ENCODE results near the gene OR2T29.
"Not testable (repeated sequence)": the region's sequence is repeated elsewhere in the genome, so short reads cannot be mapped to it uniquely, and the experiment has no call there.

Gene OR2T29

DNA sequence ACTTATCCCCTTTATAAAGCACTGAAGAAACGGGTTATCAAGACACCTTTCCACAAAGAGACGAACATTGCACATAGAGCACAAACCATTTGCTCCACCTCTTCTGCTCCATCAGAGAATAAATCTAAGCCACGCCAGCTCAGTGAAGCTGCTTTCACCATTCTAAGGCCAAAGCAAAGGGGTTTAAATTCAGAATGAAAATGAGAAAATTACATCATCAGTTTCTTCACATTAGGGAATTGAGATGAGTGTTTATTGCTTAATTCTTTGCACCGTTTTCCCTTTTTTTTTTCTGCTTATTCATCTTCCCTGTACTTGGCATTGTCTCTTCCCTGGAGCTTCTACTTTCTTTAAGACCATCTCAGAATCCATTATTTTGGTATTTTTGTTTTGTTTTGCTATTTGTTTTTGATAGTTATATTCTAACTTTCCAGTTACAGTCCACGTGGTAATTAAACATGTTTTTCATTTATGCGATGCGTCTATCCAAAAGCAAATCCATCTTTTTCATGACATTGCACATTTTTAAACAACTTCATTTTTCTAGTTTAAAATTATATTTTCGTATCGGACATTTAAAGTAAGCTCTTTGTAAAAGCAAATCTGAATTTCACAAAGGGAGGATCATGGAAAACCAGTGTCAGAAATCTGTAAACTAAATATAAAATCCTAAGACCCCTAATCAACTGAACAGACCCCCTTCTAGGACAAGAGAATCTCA lies 13.8 kb upstream of the OR2T29 start:
- Histone ChIP-seq H3K4me3 (no peak overlapping the region), H3K36me3 (no peaks in the 10 kb centered on the region), H3K27ac (no peak overlapping the region), H3K27me3 (no peaks in the 10 kb centered on the region), H3K4me1 (no peaks in the 10 kb centered on the region), H3K9me3 (no peaks in the 10 kb centered on the region)
- intact Hi-C loops (cut with DNase I; ENCODE audit: low total_unique reads) = no loop called here
- no peak for TF ChIP-seq CTCF (IDR thresholded peaks at IDR 0.05)
- no peak for DNase-seq

GRCh38 chr1:248574657-248575056 lies 12.1 kb upstream of the OR2T29 start, which contains the start of gene OR2T34:
OR2T34 (minus strand) TSS chr1:248574757; CDS start chr1:248574757, 0 bp downstream.
- H3K4me1 ChIP-seq; H3K9me3 ChIP-seq; DNase-seq; H3K36me3 ChIP-seq; intact Hi-C loops (cut with DNase I; ENCODE audit: low total_unique reads); H3K27ac ChIP-seq; H3K4me3 ChIP-seq; H3K27me3 ChIP-seq: not testable (repeated sequence)

- H3K27ac ChIP-seq; H3K4me3 ChIP-seq; DNase-seq; H3K4me1 ChIP-seq; H3K27me3 ChIP-seq; H3K9me3 ChIP-seq; intact Hi-C loops (cut with DNase I; ENCODE audit: low total_unique reads); H3K36me3 ChIP-seq: not testable (repeated sequence)
These were observed 11.3 kb upstream of the OR2T29 start for GRCh38 chr1:248573856-248574255.

GRCh38 chr1:248572049-248572448 lies 9.5 kb upstream of the OR2T29 start:
- H3K4me1 ChIP-seq = not testable (repeated sequence)

DNA sequence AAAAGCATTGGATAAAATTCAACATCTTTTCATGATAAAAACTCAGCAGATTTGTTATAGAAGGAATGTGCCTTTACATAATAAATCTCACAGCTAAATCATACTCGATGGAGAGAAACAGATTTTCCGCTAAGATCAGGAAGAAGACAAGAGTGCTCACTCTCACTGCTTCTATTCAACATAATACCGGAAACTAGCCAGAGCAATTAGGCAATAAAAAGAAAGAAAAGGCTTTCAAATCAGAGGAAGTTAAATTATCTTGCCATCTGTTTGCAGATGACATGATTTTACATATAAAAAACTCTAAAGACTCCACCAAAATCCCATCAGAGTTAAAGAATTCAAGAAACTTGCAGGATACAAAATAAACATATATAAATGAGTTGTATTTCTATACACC lies 8.2 kb upstream of the OR2T29 start:
- H3K4me3 ChIP-seq; H3K9me3 ChIP-seq; H3K36me3 ChIP-seq; intact Hi-C loops (cut with DNase I; ENCODE audit: low total_unique reads); H3K27ac ChIP-seq; H3K27me3 ChIP-seq; H3K4me1 ChIP-seq; DNase-seq: not testable (repeated sequence)

More at GRCh38 chr1:248572049-248572448, 9.5 kb upstream of the OR2T29 start:
- H3K27ac ChIP-seq; H3K9me3 ChIP-seq; H3K4me3 ChIP-seq; DNase-seq; H3K27me3 ChIP-seq; H3K36me3 ChIP-seq; intact Hi-C loops (cut with DNase I; ENCODE audit: low total_unique reads): not testable (repeated sequence)

DNA sequence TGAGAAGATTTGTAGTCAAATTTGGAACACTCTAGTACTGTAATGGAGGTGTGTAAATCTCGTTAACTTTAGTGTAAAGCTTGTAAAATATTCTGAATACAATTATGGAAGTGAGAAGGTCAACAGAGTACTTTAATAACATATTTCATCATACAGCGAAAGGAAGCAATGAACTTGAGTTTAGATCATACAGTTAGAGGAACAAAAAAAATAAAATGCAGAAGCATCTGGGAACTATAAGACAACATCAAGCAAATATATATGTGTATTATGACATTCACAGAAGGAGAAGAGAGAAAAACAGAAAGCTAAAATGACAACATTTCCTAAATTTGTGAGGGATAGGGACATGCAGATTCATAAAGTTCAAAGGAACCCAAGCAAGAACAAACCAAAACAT lies 6.5 kb upstream of the OR2T29 start:
- DNase-seq; intact Hi-C loops (cut with DNase I; ENCODE audit: low total_unique reads); H3K27me3 ChIP-seq; H3K4me3 ChIP-seq; H3K27ac ChIP-seq; H3K36me3 ChIP-seq; H3K9me3 ChIP-seq; H3K4me1 ChIP-seq: not testable (repeated sequence)

GRCh38 chr1:248565530-248566373 lies 3.2 kb upstream of the OR2T29 start:
- intact Hi-C loops (cut with DNase I; ENCODE audit: low total_unique reads); H3K27ac ChIP-seq; H3K36me3 ChIP-seq; H3K4me3 ChIP-seq; DNase-seq; H3K9me3 ChIP-seq; H3K4me1 ChIP-seq; H3K27me3 ChIP-seq: not testable (repeated sequence)

GRCh38 chr1:248551027-248551426 lies 11.5 kb downstream of the OR2T29 start:
- intact Hi-C loops (cut with DNase I; ENCODE audit: low total_unique reads); DNase-seq; H3K9me3 ChIP-seq; H3K4me1 ChIP-seq; H3K4me3 ChIP-seq; H3K36me3 ChIP-seq; H3K27me3 ChIP-seq; H3K27ac ChIP-seq: not testable (repeated sequence)

DNA sequence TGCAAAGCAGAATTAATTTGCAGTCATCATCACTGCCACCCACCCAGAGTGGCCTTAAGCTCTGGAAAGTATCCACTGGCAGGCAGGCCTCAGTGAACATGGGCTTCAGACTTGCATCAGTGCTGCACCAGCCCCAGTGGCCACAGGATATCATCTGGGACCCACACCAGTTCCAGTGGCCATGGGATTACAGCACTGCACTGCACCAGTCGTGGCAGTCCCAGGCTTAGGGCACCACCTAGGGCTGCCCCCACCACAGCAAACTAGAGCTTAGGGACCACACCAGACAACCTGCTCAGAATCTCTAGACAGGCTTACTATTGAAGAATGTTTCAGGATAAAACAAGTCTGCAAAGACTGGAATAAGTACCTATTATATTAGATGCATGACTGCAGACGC lies 15.2 kb downstream of the OR2T29 start:
- H3K4me3 ChIP-seq; DNase-seq; H3K27me3 ChIP-seq; H3K27ac ChIP-seq; H3K36me3 ChIP-seq; H3K9me3 ChIP-seq; intact Hi-C loops (cut with DNase I; ENCODE audit: low total_unique reads); H3K4me1 ChIP-seq: not testable (repeated sequence)

DNA sequence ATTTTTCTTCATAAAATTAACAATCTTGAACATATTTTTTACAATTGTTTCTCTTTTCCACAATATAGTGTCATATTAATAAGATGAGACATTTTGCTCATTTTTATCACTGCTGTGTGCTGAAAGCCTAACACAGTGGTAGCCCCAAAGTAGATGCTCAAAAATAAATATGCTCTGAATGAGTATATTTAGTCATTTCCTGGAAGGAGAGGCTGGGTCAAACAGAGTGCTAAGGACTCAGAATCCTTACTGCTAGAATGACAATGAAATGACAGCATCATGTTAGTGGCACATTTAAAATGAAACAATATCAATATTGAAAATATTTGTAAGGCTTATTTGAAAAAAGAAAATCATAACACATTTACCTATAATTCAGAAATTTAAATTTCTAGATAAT lies 25.1 kb downstream of the OR2T29 start:
- H3K27me3 ChIP-seq; H3K9me3 ChIP-seq; H3K27ac ChIP-seq; H3K4me3 ChIP-seq; H3K4me1 ChIP-seq; intact Hi-C loops (cut with DNase I; ENCODE audit: low total_unique reads); DNase-seq; H3K36me3 ChIP-seq: not testable (repeated sequence)
